MM.1S (cell line): ENCODE results near the gene SH2D4B.

Source experiments
- DNase-seq: peaks from one replicate; pipeline ENCODE4 v3.0.0-alpha.2; 2015
- H2AFZ ChIP-seq: fragments of 300-600 bp; sonication (generic); 2 replicates; pipeline ENCODE4 v1.6.0; 2016; ENCODE audit warnings: antibody characterized with exemption, low read length
- H3F3A ChIP-seq: fragments of 300-600 bp; sonication (generic); 2 replicates; pipeline ENCODE4 v1.6.1; 2016; ENCODE audit warnings: mild to moderate bottlenecking, antibody characterized with exemption, low read length, moderate library complexity, mixed read lengths; ENCODE audit not compliant: insufficient read depth
- H3K27ac ChIP-seq: fragments of 300-600 bp; sonication (generic); 2 replicates; pipeline ENCODE4 v1.5.1; 2016; ENCODE audit warnings: mild to moderate bottlenecking, low read length
- H3K27me3 ChIP-seq: fragments of 300-600 bp; sonication (generic); replicated peaks from 2 replicates; pipeline ENCODE4 v1.6.0; 2016; ENCODE audit warnings: low read length; ENCODE audit not compliant: insufficient read depth
- H3K36me3 ChIP-seq: fragments of 300-600 bp; sonication (generic); replicated peaks from 2 replicates; pipeline ENCODE4 v1.6.1; 2016; ENCODE audit warnings: mild to moderate bottlenecking, low read length, mixed read lengths; ENCODE audit not compliant: insufficient read depth
- H3K4me1 ChIP-seq: fragments of 300-600 bp; sonication (generic); 2 replicates; pipeline ENCODE4 v1.6.1; 2016; ENCODE audit warnings: low read length, mixed read lengths
- H3K4me2 ChIP-seq: fragments of 300-600 bp; sonication (generic); 2 replicates; pipeline ENCODE4 v1.6.0; 2016; ENCODE audit warnings: low read depth, low read length
- H3K4me3 ChIP-seq: fragments of 300-600 bp; sonication (generic); 2 replicates; pipeline ENCODE4 v1.5.1; 2016; ENCODE audit warnings: low read length, mixed read lengths
- H3K79me2 ChIP-seq: fragments of 300-600 bp; sonication (generic); 2 replicates; pipeline ENCODE4 v1.6.1; 2016; ENCODE audit warnings: mixed run types, low read length, mixed read lengths
- H3K9ac ChIP-seq: fragments of 300-600 bp; sonication (generic); 2 replicates; pipeline ENCODE4 v1.6.1; 2016; ENCODE audit warnings: low read length, mixed read lengths
- H3K9me2 ChIP-seq: fragments of 300-600 bp; sonication (generic); replicated peaks from 2 replicates; pipeline ENCODE4 v1.6.1; 2016; ENCODE audit warnings: mild to moderate bottlenecking, low read length, mixed read lengths; ENCODE audit not compliant: insufficient read depth
- H3K9me3 ChIP-seq: fragments of 300-600 bp; sonication (generic); replicated peaks from 2 replicates; pipeline ENCODE4 v1.6.1; 2016; ENCODE audit warnings: mild to moderate bottlenecking, low read length, mixed read lengths; ENCODE audit not compliant: insufficient read depth
- H4K20me1 ChIP-seq: fragments of 300-600 bp; sonication (generic); 2 replicates; pipeline ENCODE4 v1.6.1; 2016; ENCODE audit warnings: mild to moderate bottlenecking, low read length, moderate library complexity, mixed read lengths; ENCODE audit not compliant: insufficient read depth
- CTCF ChIP-seq: fragments of 300-600 bp; sonication (generic); IDR thresholded peaks from 2 replicates; pipeline ENCODE4 v1.5.1; 2016; ENCODE audit warnings: antibody characterized with exemption, low read length, mixed read lengths
- EZH2 ChIP-seq: fragments of 300-600 bp; sonication (generic); optimal IDR thresholded peaks from 2 replicates; pipeline ENCODE3; 2017; ENCODE audit warnings: low read depth, mild to moderate bottlenecking, antibody characterized with exemption, low read length, mixed read lengths
- EZH2phosphoT487 ChIP-seq: fragments of 300-600 bp; sonication (generic); IDR thresholded peaks from 2 replicates; pipeline ENCODE4 v1.6.1; 2018; ENCODE audit warnings: antibody characterized with exemption, low read length

The SH2D4B gene

GRCh38 chr10:80664071-80664680, 126.5 kb downstream of the SH2D4B start:
- peak; percentile 49 for DNase-seq
- TF ChIP-seq EZH2phosphoT487: no peak
- peak; percentile 88 for TF ChIP-seq CTCF
- TF ChIP-seq EZH2: no peak
- no peak overlapping the region for H3K4me3 ChIP-seq
- no peaks in the 10 kb centered on the region for H3K36me3 ChIP-seq
- H3K27me3 ChIP-seq: no peaks in the 10 kb centered on the region
- H3K4me2 ChIP-seq: peak overlapping the region; percentile 21; the same call in 1 of the 2 replicates
- H3K9me3 ChIP-seq: no peaks in the 10 kb centered on the region
- H4K20me1 ChIP-seq: no peaks in the 10 kb centered on the region
- H3K9ac ChIP-seq: no peak overlapping the region
- no peaks in the 10 kb centered on the region for H3K79me2 ChIP-seq
- no peak overlapping the region for H3K27ac ChIP-seq
- H2AFZ ChIP-seq: peak overlapping the region; percentile 38; the same call in 1 of the 2 replicates
- H3K4me1 ChIP-seq: no peaks in the 10 kb centered on the region
- H3K9me2 ChIP-seq: no peaks in the 10 kb centered on the region
- no peaks in the 10 kb centered on the region for H3F3A ChIP-seq

DNA sequence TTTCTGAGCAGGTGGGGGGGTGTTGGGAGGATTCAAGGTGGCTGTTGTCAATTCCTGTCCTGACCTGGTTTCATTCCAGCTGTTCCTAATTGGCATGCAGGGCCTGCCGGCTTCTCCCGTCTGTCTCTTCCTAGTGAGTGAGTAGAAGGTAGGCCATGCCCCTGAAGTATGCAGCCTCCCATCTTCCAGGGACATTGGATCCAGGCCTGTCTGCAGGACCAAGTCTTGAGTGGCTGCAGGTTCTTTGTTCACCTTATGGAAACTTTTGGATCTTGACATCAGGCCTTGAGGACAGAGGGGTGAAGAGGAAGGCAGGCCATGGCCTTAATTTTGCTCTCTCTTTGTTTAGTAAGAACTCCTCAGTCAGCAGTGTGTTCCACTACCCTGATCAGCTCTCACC, 131.8 kb downstream of the SH2D4B start:
- Histone ChIP-seq H4K20me1 (no peaks in the 10 kb centered on the region), H2AFZ (no peak overlapping the region), H3K9me3 (no peaks in the 10 kb centered on the region), H3F3A (no peaks in the 10 kb centered on the region), H3K4me2 (no peak overlapping the region), H3K9me2 (no peaks in the 10 kb centered on the region), H3K27ac (no peak overlapping the region), H3K27me3 (no peaks in the 10 kb centered on the region), H3K4me3 (no peak overlapping the region), H3K9ac (no peak overlapping the region), H3K79me2 (no peaks in the 10 kb centered on the region), H3K4me1 (no peaks in the 10 kb centered on the region), H3K36me3 (no peaks in the 10 kb centered on the region)
- DNase-seq: no peak
- TF ChIP-seq CTCF: no peak

- Histone ChIP-seq H3K9me2 (no peaks in the 10 kb centered on the region), H2AFZ (no peak overlapping the region)
Measured at GRCh38 chr10:80670774-80671173, 133.1 kb downstream of the SH2D4B start.

More at GRCh38 chr10:80670774-80671173, 133.1 kb downstream of the SH2D4B start:
- no peak overlapping the region for H3K4me3 ChIP-seq
- H3K27ac ChIP-seq: no peak overlapping the region
- H3K27me3 ChIP-seq: no peaks in the 10 kb centered on the region
- no peaks in the 10 kb centered on the region for H3K36me3 ChIP-seq
- DNase-seq: no peak
- no peaks in the 10 kb centered on the region for H3F3A ChIP-seq
- TF ChIP-seq CTCF: no peak
- TF ChIP-seq EZH2phosphoT487: no peak
- TF ChIP-seq EZH2: no peak
- no peaks in the 10 kb centered on the region for H3K9me3 ChIP-seq
- no peaks in the 10 kb centered on the region for H3K4me1 ChIP-seq
- no peak overlapping the region for H3K4me2 ChIP-seq
- no peaks in the 10 kb centered on the region for H3K79me2 ChIP-seq
- no peak overlapping the region for H3K9ac ChIP-seq
- H4K20me1 ChIP-seq: no peaks in the 10 kb centered on the region
